ENCODE results near the gene RRP9.

- TF ChIP-seq, protein P1, sequence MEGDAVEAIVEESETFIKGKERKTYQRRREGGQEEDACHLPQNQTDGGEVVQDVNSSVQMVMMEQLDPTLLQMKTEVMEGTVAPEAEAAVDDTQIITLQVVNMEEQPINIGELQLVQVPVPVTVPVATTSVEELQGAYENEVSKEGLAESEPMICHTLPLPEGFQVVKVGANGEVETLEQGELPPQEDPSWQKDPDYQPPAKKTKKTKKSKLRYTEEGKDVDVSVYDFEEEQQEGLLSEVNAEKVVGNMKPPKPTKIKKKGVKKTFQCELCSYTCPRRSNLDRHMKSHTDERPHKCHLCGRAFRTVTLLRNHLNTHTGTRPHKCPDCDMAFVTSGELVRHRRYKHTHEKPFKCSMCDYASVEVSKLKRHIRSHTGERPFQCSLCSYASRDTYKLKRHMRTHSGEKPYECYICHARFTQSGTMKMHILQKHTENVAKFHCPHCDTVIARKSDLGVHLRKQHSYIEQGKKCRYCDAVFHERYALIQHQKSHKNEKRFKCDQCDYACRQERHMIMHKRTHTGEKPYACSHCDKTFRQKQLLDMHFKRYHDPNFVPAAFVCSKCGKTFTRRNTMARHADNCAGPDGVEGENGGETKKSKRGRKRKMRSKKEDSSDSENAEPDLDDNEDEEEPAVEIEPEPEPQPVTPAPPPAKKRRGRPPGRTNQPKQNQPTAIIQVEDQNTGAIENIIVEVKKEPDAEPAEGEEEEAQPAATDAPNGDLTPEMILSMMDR (conservative IDR thresholded peaks at IDR 0.05 in 1 of 2, IDR thresholded peaks at IDR 0.05 in 1 of 2; ENCODE audit: extremely low read depth in 1 of 2, insufficient read depth in 1 of 2, low read depth in 1 of 2, low read length in 2 of 2): no peak
- no peak for TF ChIP-seq EZH2 (IDR thresholded peaks at IDR 0.05; ENCODE audit: borderline replicate concordance, low read length)
Measured at GRCh38 chr3:51971350-51971749, 29.6 kb upstream of the RRP9 start.
